Left lung (tissue), 10 donors: ENCODE data around the gene FOLR1. TPM values are rescaled to one million over a fixed set of nuclear protein-coding genes. Genes with fewer than 3 reads are reported as not detected.

Experiments used
- ATAC-seq: fragments of 200-7000 bp; cut with Tn5 transposase; one replicate; pipeline ENCODE4 v1.9.1; 2020; ENCODE audit warnings: moderate library complexity
- DNase-seq, 4 donors: peaks; one replicate each; pipeline ENCODE4 v3.0.0-alpha.2; 2013 to 2020
- H3K27ac ChIP-seq, 2 donors: fragments of 200-600 bp; sonication (generic) in 1 of 2; one replicate each; pipeline versions ENCODE4 v1.5.0 to v1.8.0; 2020 to 2021
- H3K27me3 ChIP-seq, 2 donors: fragments of 200-600 bp; sonication (generic) in 1 of 2; one replicate each; pipeline versions ENCODE4 v1.5.0 to v1.8.0; 2020 to 2021
- H3K36me3 ChIP-seq, 2 donors: fragments of 200-600 bp; sonication (generic) in 1 of 2; one replicate each; pipeline versions ENCODE4 v1.5.0 to v1.8.0; 2020 to 2021
- H3K4me1 ChIP-seq, 2 donors: fragments of 200-600 bp; one replicate each; pipeline ENCODE4 v1.8.0; 2021
- H3K4me3 ChIP-seq, 2 donors: fragments of 200-600 bp; sonication (generic) in 1 of 2; one replicate each; pipeline versions ENCODE4 v1.5.0 to v1.8.0; 2020 to 2021; ENCODE audit warnings: mild to moderate bottlenecking in 1 of 2
- H3K9me3 ChIP-seq, 2 donors: fragments of 200-600 bp; sonication (generic) in 1 of 2; one replicate each; pipeline versions ENCODE4 v1.5.0 to v1.8.0; 2020 to 2021
- intact Hi-C, 2 donors: fragments of 100-400 bp; cut with DNase I; formaldehyde crosslinking; loops; one replicate each; pipeline versions ENCODE4 v1.11.2 to v1.14.2; 2022
- polyA plus RNA-seq, 6 donors: library from polyadenylated mRNA; unstranded; fragments of 120-200 nt; gene quantifications; one replicate each; pipeline ENCODE4 v1.2.1, GENCODE V29; 2013; ENCODE audit not compliant: insufficient read length in 6 of 6
- total RNA-seq, 2 donors: library from RNA; stranded (reverse); fragmentation: NEBNext Ultra II Directional; extraction: Animal tissue kit (Norgen Biotek cat#: 25700); gene quantifications; one replicate each; pipeline ENCODE4 v1.2.1, GENCODE V29; 2021
- TF ChIP-seq, protein P1 (sequence below), 2 donors: fragments of 200-600 bp; sonication (generic) in 1 of 2; IDR thresholded peaks; one replicate each; pipeline versions ENCODE4 v1.5.0 to v1.8.0; 2021; ENCODE audit warnings: antibody characterized with exemption in 2 of 2
- donor health status: DM: no; HTN: yes; CAD: no.
- donor health status: DM: no; HTN: no; CAD: no.

The FOLR1 gene
- total and polyA plus RNA-seq, 8 donors = 53.5 to 409 (median 72.0) TPM

GRCh38 chr11:72232260-72233055, 40.5 kb downstream of the FOLR1 start:
- Histone ChIP-seq H3K4me3 (no peak overlapping the region), H3K27me3 (no peaks in the 10 kb centered on the region), H3K4me1 (no peaks in the 10 kb centered on the region), H3K9me3 (no peaks in the 10 kb centered on the region), H3K27ac (no peak overlapping the region), H3K36me3 (peaks cover 4 to 99% of the 10 kb centered on the region in 2 donors)
- no peak for ATAC-seq
- no peak for DNase-seq
- TF ChIP-seq, protein P1, sequence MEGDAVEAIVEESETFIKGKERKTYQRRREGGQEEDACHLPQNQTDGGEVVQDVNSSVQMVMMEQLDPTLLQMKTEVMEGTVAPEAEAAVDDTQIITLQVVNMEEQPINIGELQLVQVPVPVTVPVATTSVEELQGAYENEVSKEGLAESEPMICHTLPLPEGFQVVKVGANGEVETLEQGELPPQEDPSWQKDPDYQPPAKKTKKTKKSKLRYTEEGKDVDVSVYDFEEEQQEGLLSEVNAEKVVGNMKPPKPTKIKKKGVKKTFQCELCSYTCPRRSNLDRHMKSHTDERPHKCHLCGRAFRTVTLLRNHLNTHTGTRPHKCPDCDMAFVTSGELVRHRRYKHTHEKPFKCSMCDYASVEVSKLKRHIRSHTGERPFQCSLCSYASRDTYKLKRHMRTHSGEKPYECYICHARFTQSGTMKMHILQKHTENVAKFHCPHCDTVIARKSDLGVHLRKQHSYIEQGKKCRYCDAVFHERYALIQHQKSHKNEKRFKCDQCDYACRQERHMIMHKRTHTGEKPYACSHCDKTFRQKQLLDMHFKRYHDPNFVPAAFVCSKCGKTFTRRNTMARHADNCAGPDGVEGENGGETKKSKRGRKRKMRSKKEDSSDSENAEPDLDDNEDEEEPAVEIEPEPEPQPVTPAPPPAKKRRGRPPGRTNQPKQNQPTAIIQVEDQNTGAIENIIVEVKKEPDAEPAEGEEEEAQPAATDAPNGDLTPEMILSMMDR (IDR thresholded peaks at IDR 0.05) = no peak
- intact Hi-C loops = no loop called here

- H3K27ac ChIP-seq = no peak overlapping the region
- DNase-seq (no peak), ATAC-seq (no peak)
- peaks cover 2 to 5% of the 10 kb centered on the region in 2 donors for H3K4me1 ChIP-seq
- peaks cover 4 to 100% of the 10 kb centered on the region in 2 donors for H3K36me3 ChIP-seq
- TF ChIP-seq, protein P1 (IDR thresholded peaks at IDR 0.05) = no peak
- no peaks in the 10 kb centered on the region for H3K27me3 ChIP-seq
- intact Hi-C loops = no loop called here
- no peaks in the 10 kb centered on the region for H3K9me3 ChIP-seq
- no peak overlapping the region for H3K4me3 ChIP-seq
These were observed 41.3 kb downstream of the FOLR1 start for GRCh38 chr11:72233056-72233772.

DNA sequence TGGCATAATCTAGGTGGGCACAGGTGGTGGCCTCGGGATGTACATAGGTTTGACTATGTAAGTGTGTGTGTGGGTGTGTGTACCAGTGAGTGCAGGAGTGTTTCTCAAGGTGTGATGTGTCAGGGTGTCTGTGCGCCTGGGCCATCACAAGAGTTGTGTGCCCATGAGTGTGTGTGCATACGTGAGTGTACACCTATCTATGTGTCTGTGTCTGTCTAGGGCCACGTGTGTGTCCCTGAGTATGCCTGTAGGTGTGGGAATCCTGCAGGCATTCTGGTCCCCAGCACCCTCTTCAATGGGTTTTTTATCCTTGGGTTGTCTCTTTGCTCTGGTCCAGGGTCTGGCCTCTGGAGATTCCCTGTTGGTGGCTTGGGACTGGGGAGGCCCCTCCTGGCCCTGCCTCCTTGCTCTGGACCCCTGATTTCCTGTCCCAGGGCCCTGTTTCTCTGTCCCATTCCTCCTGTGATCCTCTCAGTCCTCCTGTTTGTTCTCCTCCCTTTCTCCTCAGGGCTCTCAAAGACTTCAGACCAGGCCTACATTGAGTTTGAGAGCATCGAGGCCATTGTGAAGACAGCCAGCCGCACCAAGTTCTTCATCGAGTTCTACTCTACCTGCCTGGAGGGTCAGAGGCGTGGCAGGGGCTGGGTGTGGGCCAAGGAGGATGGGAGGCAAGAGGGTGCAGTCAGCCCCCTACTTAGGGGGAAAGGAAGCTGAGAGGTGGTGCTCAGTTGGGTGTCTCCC, 42.0 kb downstream of the FOLR1 start:
- Histone ChIP-seq H3K4me1 (peaks cover 5 to 9% of the 10 kb centered on the region in 2 donors), H3K27me3 (peaks cover 0 to 3% of the 10 kb centered on the region in 2 donors), H3K9me3 (no peaks in the 10 kb centered on the region), H3K36me3 (peaks cover 4 to 100% of the 10 kb centered on the region in 2 donors), H3K4me3 (no peak overlapping the region), H3K27ac (no peak overlapping the region)
- ATAC-seq = no peak
- intact Hi-C loops = no loop called here
- DNase-seq = no peak
- TF ChIP-seq, protein P1 (IDR thresholded peaks at IDR 0.05) = no peak

DNA sequence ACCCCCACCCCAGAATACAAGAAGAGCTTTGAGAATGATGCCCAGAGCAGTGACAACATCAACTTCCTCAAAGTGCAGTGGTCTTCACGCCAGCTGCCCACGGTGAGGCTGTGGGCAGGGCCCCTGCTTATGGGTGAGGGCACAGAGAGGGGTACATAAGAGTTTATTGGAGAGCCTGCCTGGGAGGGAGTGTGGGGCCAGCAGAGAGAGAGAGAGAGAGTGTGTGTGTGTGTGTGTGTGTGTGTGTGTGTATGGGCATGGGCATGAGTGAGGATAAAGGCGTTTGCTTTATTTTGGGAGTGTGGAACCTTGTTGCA, 42.5 kb downstream of the FOLR1 start:
- Histone ChIP-seq H3K4me1 (peaks cover 9 to 14% of the 10 kb centered on the region in 2 donors), H3K27ac (no peak overlapping the region), H3K36me3 (peaks cover 4 to 94% of the 10 kb centered on the region in 2 donors), H3K27me3 (peaks cover 0 to 8% of the 10 kb centered on the region in 2 donors), H3K4me3 (no peak overlapping the region), H3K9me3 (no peaks in the 10 kb centered on the region)
- DNase-seq = no peak
- ATAC-seq = no peak
- TF ChIP-seq, protein P1 (IDR thresholded peaks at IDR 0.05) = no peak
- intact Hi-C loops = no loop called here

GRCh38 chr11:72234920-72235319, 43.0 kb downstream of the FOLR1 start:
- intact Hi-C loops = no loop called here
- no peak for ATAC-seq
- Histone ChIP-seq H3K27ac (no peak overlapping the region), H3K4me3 (no peak overlapping the region), H3K27me3 (peaks cover 0 to 12% of the 10 kb centered on the region in 2 donors), H3K9me3 (no peaks in the 10 kb centered on the region), H3K36me3 (peaks cover 4 to 90% of the 10 kb centered on the region in 2 donors), H3K4me1 (peaks cover 11 to 19% of the 10 kb centered on the region in 2 donors)
- DNase-seq = no peak
- TF ChIP-seq, protein P1 (IDR thresholded peaks at IDR 0.05) = no peak
